T-helper 2 cell (primary cell): ENCODE measurements around the gene FNTB.
"Not testable (repeated sequence)": the region's sequence is repeated elsewhere in the genome, so short reads cannot be mapped to it uniquely, and the experiment has no call there.

ENCODE experiments used
- DNase-seq, 5 experiments: peaks; one replicate each; pipeline versions ENCODE4 v3.0.0 to v3.0.0-alpha.2; 2012 to 2022

Gene FNTB

DNA sequence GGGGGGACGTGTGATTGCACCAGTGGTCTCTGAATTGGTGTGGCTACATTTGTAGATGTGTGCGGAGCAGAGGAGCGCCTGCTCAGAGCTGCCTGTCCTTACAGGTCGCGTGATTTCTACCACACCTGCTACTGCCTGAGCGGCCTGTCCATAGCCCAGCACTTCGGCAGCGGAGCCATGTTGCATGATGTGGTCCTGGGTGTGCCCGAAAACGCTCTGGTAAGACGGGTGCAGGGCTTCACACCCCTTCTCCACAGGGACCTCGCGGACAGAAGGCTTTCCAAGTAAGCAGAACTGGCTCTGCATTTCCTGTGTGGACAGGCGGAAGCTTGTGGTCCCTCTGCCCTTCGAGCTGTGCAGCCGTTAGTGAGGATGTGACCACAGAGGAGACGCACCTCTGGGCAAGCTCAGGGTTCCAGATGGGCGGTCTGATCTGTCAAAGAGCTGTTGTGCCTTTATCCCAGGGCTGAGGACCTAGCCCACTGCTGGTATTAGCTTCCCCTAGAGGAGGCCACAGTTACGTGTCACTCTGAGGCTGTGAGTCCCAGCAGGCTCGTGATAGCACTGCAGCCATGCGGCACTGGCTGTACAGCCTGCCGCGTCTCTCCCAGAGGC, 67.9 kb downstream of the FNTB start:
- DNase-seq = no peak

DNA sequence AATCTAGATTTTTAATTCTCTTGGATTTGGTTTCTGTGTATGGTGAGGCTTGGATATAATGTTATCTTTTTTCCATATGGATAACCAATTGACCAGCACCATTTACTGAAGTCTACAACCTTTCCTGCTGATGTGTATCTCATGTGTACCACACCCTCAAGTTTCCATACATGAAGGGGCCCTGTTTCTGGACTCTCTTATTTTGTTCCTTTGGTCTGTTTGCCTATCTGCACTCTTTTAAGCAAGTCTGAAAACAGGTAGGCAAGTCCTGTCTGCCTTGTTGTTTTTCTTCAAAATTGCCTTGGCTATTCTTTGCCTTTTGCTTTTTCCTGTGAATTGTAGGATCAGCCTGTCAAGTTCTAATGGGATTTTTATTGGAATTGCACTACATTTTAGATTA, 71.0 kb downstream of the FNTB start:
- no peak for DNase-seq

DNA sequence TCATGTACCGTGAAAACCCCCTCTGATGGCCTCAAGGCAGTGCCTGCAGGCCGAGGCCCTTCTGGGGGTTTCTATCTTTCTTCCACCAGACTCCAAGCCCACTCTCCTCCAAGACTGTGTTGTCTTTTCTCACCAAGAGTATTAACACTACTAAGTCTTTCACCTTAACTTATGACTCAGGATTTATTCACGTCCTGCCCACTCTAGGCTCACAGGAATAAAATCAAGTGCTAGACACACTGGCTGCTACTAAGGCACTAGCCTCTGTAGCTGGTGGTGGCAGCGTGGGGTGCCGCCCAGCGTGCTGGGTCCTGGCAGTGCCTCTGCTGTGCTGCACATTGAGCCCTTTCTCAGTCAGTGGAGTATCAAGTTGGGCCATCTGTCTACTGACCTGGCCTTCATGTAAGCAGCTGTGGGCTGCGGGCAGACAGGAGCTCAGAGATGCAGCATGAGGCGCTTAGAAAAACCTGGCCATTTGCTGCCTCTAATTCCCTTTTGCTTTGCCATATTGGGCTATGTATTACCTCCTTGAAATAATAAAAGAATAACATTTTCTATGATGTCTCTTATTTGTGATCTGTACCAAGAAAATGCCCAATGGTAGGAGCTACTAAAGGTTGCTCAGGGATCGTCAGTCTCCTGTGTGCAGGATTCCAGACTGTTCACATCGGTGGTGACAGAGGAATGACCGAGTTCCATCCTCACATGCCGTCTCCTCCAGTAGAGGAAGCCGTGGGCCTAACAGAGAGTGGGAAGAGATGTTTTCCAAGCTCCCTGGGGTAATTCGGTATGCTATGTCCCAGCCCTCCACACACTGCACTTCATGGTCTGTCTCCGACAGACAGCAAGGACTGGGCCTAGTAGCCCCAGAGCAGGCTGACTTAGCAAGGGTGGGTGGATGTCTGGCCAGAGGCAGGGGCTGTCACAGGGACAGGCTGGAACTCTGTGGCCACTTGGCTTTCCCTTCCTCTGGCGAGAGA, 75.7 kb downstream of the FNTB start:
- no peak for DNase-seq

DNA sequence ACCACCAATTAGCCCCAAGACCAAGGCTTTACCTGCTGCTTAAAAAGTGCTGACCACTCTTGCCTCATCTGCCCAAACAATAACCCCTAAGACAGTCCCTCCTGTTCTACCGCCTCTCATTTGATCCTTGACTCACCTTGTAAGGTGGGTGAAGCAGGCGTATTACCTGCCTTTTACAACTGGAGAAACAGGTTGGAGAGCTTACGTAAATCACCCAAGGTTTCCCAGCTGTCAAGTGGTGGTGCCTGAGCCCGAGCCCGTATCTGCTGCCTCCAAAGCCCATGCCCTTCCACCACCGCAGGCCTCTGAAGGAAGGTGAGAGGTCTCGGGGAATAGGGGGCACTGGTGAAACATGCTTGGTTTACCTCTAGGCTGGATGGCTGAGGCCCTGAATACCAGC, 79.0 kb downstream of the FNTB start:
- no peak for DNase-seq

DNA sequence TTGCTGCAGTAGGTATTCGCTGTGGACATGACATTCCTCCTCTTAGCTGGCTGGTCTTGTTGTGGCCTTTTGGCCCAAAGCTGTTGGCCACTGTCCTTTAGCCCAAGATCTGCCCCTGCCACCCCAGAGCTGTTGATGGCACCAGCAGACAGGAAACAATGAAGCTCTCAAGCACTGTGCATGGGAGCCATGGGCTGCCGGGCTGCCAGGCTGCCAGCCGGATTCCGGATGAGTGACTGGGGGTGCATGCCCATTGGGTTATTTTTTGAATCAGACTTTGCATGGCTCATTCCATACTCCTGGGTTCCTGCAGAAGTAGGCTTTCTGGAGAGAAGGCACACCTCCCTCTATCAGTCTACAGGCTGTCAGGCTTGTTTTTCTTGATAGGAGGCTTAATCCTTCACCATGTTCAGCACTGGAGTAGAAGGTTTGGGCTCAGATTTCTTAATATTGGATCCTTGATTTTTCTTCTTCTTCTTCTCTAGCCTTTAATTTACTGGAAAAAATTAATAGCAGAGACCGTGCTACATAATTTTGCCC, 83.2 kb downstream of the FNTB start:
- no peak for DNase-seq

DNA sequence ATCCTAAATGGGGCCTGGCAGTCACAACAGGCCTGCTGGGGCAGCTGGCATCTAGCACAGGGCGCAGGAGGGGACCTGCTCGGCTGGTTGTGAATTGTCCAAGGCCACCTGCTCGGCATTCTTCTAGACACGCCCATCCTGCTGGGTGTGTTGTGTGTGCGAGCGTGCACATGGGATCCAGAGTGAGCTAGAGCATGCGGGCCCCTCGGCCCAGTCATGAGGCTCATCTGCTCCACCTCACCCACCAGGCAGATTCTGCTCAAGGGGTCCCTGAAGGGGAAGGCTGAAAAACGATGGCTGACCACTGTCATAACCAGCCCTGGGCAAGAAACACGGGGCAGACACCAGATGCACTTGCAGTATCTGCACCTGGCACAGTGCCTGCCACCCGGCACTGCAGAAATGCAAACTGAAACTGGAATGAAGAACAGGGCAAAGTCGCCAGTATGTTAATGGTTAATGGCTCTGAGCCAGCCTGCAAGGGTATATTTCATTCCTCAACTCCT, 83.8 kb downstream of the FNTB start:
- DNase-seq = no peak

GRCh38 chr14:65071544-65071943, 84.8 kb downstream of the FNTB start:
- DNase-seq = no peak

DNA sequence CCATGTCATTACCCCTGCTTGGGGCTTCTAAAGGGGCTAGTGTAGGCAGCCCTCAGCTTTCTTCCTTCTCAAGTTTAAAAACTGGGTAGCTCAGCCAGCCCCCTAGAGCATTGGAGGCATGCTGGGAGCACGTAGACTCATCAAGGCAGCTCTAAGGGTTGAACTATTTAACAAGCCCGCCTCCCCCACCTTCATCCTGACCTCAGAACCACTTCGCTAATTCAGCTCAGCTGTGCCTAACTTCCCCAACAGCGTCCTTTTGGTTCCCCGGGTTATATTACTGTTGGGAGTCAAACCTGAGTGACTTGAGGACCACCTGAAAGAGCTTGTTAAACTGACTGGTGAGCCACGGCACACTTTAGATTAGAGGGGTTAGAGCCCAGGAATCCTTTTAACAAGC, 85.6 kb downstream of the FNTB start:
- no peak for DNase-seq

DNA sequence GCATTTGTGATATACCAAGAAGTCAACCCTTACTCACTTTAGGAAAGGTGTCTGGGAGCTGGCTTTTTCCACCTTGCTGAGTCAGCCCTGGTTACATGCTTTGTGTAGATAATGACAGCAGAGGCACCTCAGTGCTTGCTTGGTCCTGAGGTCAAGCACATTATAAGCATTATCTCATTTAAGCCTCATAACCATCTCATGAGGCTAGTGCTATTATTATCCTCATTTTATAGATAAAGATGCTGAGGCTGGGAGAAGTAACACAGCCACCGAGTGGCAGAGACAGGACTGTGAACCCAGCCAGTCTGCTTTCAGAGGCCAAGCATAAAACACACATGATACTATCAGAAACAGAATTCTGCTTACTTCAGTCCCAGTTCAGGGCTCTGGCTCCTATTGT, 86.2 kb downstream of the FNTB start:
- DNase-seq = no peak

GRCh38 chr14:65073605-65074201, 87.0 kb downstream of the FNTB start:
- no peak for DNase-seq

DNA sequence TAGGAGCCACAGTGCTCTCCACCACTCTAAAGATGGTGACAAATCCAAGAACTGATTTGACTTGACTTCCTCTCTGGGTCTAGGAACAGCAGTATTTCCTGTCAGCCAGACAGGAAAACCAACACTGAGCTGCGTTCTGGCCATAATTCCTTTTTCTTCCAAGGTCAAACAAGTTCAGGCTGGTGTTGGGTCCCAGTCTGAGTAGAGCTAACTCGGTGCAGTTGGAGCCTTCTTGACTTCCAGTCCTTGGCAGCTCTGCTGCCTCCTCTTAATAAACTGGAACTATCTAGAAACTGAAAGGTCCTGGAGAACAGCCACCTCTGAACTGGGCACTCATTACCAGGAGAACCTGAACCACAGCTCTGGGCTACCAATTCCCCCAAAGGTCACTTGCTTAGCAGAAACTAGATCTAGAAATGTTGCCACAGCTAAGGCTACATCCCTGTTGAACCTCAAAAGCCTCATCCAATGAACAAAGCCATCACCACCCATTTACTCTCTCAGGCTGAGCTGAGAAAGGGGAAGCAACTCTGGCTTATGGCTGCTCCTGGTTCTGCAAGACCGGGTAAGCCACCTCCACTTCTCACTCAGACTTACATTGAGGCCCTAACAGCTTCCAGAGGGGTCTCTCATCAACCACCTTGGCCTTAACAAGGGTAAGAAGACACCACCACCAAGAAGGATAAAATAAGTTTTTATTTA, 87.9 kb downstream of the FNTB start:
- no peak for DNase-seq

DNA sequence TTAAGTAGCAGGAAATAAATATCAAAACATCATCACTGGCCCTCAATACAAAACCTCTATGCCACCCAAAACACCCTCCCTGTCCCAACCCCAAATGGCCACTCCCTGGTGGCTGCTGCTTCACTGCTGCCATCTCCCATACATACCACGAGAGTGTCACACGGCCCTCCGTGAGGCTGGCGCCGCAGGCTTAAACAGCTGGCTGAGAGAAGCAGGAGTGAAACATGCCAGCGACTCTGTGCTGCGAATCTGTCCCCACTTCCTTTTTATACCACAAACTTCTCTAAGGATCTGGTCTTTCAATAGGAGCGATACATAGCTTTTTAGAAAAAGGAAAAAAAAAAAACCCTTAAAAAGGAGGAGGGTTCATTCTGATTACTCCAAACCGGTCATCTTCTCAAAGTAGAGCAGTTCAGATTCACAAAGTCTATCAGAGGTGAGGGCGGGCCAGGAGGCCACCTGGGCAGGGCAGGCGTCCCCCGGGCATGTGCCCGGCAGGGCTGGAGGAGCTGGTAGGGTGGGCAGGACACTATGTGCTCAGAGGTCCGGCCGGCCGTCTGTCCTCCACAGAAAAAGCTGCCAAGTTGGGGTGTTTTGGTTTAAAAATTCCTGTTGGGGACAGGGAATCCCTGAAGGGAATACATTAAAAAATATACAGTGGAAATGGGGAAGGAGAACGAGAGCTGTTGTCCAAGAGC, 89.1 kb downstream of the FNTB start:
- DNase-seq = no peak

DNA sequence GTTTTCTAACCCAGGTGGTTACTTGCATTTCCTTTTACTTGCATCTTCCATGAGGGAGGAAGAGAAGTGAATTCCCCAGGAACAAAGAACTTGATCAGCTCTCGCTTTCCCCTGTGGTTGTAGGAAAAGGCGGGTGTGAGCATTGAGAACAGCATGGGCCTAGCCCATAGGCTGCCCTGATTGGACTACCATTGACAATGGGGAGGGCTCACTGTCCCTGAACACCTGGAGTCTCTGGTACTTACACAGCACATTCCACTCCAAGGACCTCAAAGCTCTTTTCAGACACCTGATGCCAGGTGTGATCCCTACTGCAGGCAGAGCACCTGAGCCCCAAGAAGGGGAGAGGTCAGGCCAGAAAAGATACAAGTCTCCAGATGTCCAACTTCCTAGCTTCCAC, 90.6 kb downstream of the FNTB start:
- no peak for DNase-seq

DNA sequence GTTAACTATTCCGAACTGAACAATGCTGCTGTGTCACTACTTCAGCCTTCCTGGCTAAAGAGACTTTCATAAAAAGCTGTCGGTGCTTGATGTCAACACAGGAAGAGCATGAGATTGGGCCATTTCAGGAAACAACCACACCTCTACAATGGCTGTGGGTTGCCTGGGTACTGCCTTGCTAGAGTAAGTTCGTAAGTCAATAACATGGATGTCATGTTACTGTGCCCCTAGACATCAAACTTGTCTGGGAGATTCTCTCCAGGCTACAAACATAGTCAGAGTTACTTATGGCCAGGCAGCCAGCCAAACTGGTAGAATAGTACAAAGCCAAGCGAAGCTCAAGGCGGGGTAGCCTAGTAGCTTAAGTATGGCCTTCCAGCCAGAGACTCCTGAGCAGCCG, 92.5 kb downstream of the FNTB start:
- peak in 1 of 5 experiments; percentile 19 for DNase-seq

GRCh38 chr14:65079768-65080167, 93.1 kb downstream of the FNTB start:
- no peak for DNase-seq

- DNase-seq = no peak
These were observed 94.5 kb downstream of the FNTB start for GRCh38 chr14:65080960-65081747.

DNA sequence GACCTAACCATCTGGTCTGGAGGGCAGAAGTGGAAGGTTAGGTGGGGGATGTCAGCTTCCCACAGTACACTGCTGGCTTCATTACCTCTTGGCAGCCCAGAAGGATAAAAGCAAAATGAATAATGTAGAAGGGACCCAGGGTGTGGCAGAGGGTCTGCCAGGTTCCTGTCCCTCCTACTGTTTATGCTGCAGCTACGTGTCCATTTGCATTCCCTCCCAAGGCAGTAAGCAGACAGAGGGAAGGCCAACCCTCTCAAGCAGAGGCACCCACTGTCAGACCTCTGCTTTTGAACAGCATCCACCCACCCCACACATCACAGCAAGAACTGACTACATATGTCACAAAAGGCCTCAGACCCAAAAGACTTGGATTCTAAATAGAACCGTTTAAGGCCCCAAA, 96.2 kb downstream of the FNTB start:
- no peak for DNase-seq

DNA sequence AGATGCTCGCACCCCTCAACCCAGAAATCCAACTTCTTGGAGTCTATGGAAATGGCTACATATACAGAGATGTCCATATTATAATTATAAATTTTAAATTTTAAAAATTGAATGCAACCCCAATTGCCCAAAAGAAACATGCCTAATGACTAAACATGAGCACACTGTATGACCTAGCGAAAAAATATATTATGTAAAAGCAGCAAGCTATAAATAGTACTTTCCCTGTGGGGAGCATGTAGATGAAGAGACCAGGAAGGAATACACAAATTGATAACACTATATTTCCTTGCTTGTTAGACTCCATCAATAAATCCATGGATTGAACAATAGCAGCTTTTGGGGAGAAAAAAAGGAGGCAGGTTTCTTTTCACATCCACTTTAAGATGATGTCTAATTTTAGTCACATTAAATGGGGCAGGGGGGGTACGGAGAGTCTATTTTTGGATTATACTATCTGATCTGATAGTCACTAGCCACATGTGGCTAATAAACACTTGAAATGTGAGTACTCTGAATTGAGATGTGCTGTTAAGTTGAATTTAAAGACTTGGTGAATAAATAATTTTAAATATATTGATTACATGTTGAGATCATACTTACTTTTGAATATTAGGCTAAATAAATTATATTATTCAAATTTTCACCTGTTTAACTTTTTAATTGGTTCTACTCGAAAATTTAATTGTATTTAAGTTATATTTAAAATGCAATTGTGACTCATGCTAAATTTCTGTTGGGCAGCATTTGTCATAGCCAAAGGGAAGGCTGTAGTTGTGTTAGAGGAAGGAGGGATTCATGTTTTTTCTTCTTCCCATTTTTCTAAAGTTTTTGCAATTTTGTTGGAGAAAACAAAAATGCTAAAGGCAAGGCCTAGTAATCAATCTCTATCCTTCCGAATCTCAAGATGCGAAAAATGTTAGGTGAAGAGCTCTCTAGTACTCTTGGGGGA, 98.1 kb downstream of the FNTB start:
- no peak for DNase-seq

DNA sequence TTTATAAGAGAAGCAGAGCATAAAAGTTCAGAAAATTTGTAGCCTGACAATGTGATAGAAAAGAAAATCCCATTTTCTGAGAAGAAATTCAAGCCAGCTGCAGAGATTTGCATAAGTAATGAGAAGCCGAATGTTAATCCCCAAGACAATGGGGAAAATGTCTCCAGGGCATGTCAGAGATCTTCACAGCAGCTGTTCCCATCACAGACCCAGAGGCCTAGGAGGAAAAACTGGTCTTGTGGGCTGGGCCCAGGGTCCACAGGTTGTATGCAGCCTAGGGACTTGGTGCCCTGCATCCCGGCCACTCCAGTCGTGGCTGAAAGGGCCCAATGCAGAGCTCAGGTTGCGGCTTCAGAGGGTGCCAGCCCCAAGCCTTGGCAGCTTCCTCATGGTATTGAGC, 100.0 kb downstream of the FNTB start:
- DNase-seq = not testable (repeated sequence)

DNA sequence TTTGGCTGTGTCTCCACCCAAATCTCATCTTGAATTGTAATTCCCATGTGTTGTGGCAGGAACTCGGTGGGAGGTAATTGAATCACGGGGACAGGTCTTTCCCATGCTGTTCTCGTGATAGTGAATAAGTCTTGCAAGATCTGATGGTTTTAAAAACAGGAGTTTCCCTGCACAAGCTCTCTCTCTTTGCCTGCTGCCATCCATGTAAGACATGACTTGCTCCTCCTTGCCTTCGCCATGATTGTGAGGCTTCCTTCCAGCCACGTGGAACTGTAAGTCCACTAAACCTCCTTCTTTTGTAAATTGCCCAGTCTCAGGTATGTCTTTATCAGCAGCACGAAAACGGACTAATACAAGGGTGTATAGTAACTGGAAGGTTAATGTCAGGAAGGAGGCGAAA, 101.1 kb downstream of the FNTB start:
- not testable (repeated sequence) for DNase-seq
